ENCODE data around the gene CFAP73.

- TF ChIP-seq POLR2A (IDR thresholded peaks at IDR 0.05; ENCODE audit: low read depth, low read length) = no peak
- no peak for TF ChIP-seq POLR2AphosphoS5 (IDR thresholded peaks at IDR 0.05; ENCODE audit: low read depth, low read length)
These were observed 2.5 kb upstream of the CFAP73 start for GRCh38 chr12:113146999-113147398.
